ENCODE data around the gene GNAT2.

Gene GNAT2

GRCh38 chr1:109592916-109593315, 26.5 kb downstream of the GNAT2 start:
- peaks cover 6% of the 10 kb centered on the region for H3K4me1 Mint-ChIP-seq (ENCODE audit: low read depth)
- no peak overlapping the region for H3K27ac Mint-ChIP-seq
- no peaks in the 10 kb centered on the region for H3K9me3 Mint-ChIP-seq
- H3K36me3 Mint-ChIP-seq (ENCODE audit: low read depth): peaks cover 85% of the 10 kb centered on the region
- no peak overlapping the region for H3K4me3 Mint-ChIP-seq
- H3K27me3 Mint-ChIP-seq: no peaks in the 10 kb centered on the region
- intact Hi-C loops (cut with micrococcal nuclease): no loop called here

DNA sequence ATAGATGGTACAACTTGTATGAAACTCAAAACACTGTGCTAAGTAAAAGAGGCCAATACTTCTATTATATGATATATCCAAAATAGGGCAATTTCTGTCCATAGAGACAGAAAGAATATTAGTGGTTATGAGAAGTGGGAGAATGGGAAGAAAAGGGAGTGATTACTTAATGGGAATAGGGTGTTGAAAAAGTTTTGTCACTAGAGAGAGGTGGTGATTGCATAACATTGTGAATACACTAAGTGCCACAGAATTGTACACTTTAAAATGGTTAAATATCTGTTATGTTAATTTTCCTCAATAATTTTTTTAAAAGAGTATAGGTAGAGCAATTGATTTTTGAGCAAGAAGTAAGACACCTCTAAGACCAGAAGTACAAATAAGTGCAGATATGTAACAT, 29.7 kb downstream of the GNAT2 start:
- Mint-ChIP-seq H3K36me3 (ENCODE audit: low read depth) (peaks cover 95% of the 10 kb centered on the region), H3K27ac (no peak overlapping the region), H3K4me1 (ENCODE audit: low read depth) (peaks cover 6% of the 10 kb centered on the region), H3K27me3 (no peaks in the 10 kb centered on the region), H3K9me3 (no peaks in the 10 kb centered on the region), H3K4me3 (no peak overlapping the region)
- intact Hi-C loops (cut with micrococcal nuclease): loop anchor here (5.0 kb wide), 1 partner anchor 42 kb away; the partner anchor contains the start of gene GNAI3

DNA sequence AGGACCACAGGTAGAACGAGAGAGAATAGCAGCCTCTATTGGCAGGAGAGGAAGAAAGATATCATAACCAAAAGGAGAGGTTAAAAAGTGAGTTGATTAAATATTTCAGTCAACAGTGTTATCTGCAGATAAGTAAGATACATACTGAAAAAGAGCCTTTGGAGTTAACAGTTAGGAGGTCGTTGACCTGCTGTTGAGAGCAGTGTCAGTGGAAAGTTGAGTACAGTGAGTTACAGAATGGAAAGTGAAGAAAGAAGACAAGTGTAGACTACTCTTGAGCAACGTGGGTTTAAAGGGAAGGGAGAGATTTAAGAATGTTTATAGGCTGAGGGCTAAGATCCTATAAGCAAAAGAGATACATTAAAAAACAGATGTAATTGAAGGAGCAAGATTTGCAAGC, 30.2 kb downstream of the GNAT2 start:
- peaks cover 6% of the 10 kb centered on the region for H3K4me1 Mint-ChIP-seq (ENCODE audit: low read depth)

DNA sequence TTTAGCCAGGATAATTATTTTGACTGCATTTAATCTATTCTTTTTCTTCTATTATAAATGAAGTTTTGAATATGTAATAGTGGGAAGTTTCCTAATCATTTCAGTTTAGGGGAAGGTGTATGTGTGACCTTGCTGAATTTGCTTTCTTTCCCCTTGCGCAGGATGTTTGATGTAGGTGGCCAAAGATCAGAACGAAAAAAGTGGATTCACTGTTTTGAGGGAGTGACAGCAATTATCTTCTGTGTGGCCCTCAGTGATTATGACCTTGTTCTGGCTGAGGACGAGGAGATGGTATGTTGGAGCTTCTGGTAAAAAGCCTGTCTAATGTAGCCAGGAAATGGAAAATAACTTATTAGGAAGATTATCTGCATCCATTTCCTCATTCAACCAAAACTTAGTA, 33.4 kb downstream of the GNAT2 start:
- intact Hi-C loops (cut with micrococcal nuclease): loop anchor here (5.0 kb wide), 1 partner anchor 39 kb away; the partner anchor contains the start of gene GNAI3
- H3K27me3 Mint-ChIP-seq: no peaks in the 10 kb centered on the region
- H3K27ac Mint-ChIP-seq: no peak overlapping the region
- peaks cover 97% of the 10 kb centered on the region for H3K36me3 Mint-ChIP-seq (ENCODE audit: low read depth)
- no peaks in the 10 kb centered on the region for H3K9me3 Mint-ChIP-seq
- no peak overlapping the region for H3K4me3 Mint-ChIP-seq
- H3K4me1 Mint-ChIP-seq (ENCODE audit: low read depth): peaks cover 6% of the 10 kb centered on the region

More for the DNA sequence above, 30.2 kb downstream of the GNAT2 start:
- H3K4me3 Mint-ChIP-seq: no peak overlapping the region
- intact Hi-C loops (cut with micrococcal nuclease): loop anchor here (5.0 kb wide), 1 partner anchor 42 kb away; the partner anchor contains the start of gene GNAI3
- H3K27me3 Mint-ChIP-seq: no peaks in the 10 kb centered on the region
- peaks cover 95% of the 10 kb centered on the region for H3K36me3 Mint-ChIP-seq (ENCODE audit: low read depth)
- H3K9me3 Mint-ChIP-seq: no peaks in the 10 kb centered on the region
- H3K27ac Mint-ChIP-seq: no peak overlapping the region

GRCh38 chr1:109584766-109585165, 34.6 kb downstream of the GNAT2 start:
- Mint-ChIP-seq H3K4me1 (ENCODE audit: low read depth) (peaks cover 6% of the 10 kb centered on the region), H3K36me3 (ENCODE audit: low read depth) (peaks cover 95% of the 10 kb centered on the region), H3K4me3 (no peak overlapping the region), H3K9me3 (no peaks in the 10 kb centered on the region), H3K27me3 (no peaks in the 10 kb centered on the region), H3K27ac (no peak overlapping the region)
- intact Hi-C loops (cut with micrococcal nuclease): loop anchor here (5.0 kb wide), 1 partner anchor 37 kb away; the partner anchor contains the start of gene GNAI3

DNA sequence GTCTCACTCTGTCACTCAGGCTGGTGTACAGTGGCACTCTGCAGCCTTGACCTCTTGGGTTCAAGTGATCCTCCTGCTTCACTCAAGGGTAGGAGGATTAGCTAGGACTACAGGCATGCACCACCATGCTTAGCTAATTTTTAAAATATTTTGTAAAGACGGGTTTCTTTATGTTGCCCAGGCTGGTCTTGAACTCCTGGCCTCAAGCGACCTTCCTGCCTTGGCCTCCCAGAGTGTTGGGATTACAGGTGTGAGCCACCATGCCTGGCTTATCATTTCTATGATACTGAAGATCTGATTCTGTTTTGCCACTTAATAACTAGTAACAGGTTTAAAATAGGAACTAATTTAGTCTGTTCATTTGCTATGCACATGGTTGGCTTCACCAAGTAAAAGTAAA, 37.4 kb downstream of the GNAT2 start:
- Mint-ChIP-seq H3K4me1 (ENCODE audit: low read depth) (peaks cover 5% of the 10 kb centered on the region), H3K9me3 (no peaks in the 10 kb centered on the region), H3K36me3 (ENCODE audit: low read depth) (peaks cover 95% of the 10 kb centered on the region), H3K4me3 (no peak overlapping the region), H3K27ac (no peak overlapping the region), H3K27me3 (no peaks in the 10 kb centered on the region)
- intact Hi-C loops (cut with micrococcal nuclease): no loop called here

- H3K36me3 Mint-ChIP-seq (ENCODE audit: low read depth): peaks cover 98% of the 10 kb centered on the region
- H3K27me3 Mint-ChIP-seq: no peaks in the 10 kb centered on the region
These were observed 39.9 kb downstream of the GNAT2 start for GRCh38 chr1:109579491-109579890.

GRCh38 chr1:109578947-109579443, 40.4 kb downstream of the GNAT2 start:
- Mint-ChIP-seq H3K4me1 (ENCODE audit: low read depth) (peaks cover 27% of the 10 kb centered on the region), H3K27ac (peak overlapping the region; percentile 39), H3K27me3 (no peaks in the 10 kb centered on the region), H3K9me3 (no peaks in the 10 kb centered on the region), H3K4me3 (no peak overlapping the region), H3K36me3 (ENCODE audit: low read depth) (peaks cover 93% of the 10 kb centered on the region)
- intact Hi-C loops (cut with micrococcal nuclease): no loop called here

More at GRCh38 chr1:109579491-109579890, 39.9 kb downstream of the GNAT2 start:
- H3K9me3 Mint-ChIP-seq: no peaks in the 10 kb centered on the region
- H3K4me1 Mint-ChIP-seq (ENCODE audit: low read depth): peaks cover 27% of the 10 kb centered on the region
- H3K27ac Mint-ChIP-seq: no peak overlapping the region
- intact Hi-C loops (cut with micrococcal nuclease): no loop called here
- no peak overlapping the region for H3K4me3 Mint-ChIP-seq

DNA sequence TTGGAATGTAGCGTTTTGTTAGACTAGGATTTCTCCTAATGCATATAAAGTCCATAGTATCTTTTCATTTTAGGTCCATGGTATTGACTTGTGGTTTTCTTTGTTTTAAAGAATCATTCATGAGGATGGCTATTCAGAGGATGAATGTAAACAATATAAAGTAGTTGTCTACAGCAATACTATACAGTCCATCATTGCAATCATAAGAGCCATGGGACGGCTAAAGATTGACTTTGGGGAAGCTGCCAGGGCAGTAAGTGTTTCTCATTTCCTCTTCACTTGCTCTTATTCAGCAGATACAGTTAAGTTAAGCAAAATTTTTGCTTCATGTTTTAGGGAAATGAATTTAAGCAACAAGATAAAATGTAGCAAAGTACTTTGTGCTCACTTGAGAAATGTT, 45.6 kb downstream of the GNAT2 start:
- Mint-ChIP-seq H3K9me3 (no peaks in the 10 kb centered on the region), H3K27me3 (no peaks in the 10 kb centered on the region), H3K4me1 (ENCODE audit: low read depth) (peaks cover 39% of the 10 kb centered on the region), H3K36me3 (ENCODE audit: low read depth) (peaks cover 43% of the 10 kb centered on the region), H3K4me3 (no peak overlapping the region), H3K27ac (peak overlapping the region; percentile 72)
- intact Hi-C loops (cut with micrococcal nuclease): no loop called here

DNA sequence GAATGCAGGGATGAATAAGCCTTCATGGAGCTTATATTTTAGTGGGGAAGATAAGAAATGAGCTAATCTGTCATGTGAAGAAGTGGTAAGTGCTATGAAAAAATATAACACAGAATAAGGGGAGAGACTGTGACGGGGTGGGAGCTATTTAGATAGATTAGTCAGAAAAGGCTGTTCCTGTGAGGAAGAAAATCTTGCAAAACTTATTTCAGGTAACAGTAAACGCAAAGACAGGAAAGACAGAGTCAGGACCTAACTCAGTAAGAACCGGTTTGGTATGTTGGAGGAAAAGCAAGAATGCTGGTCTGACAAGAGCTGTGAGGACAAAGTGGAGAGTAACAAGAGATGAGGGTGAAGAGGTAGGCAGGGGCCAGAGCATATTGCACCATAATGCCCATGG, 49.0 kb downstream of the GNAT2 start:
- H3K27ac Mint-ChIP-seq: no peak overlapping the region
- no peaks in the 10 kb centered on the region for H3K9me3 Mint-ChIP-seq
- H3K4me1 Mint-ChIP-seq (ENCODE audit: low read depth): peaks cover 33% of the 10 kb centered on the region
- H3K36me3 Mint-ChIP-seq (ENCODE audit: low read depth): peaks cover 11% of the 10 kb centered on the region
- H3K27me3 Mint-ChIP-seq: no peaks in the 10 kb centered on the region
- intact Hi-C loops (cut with micrococcal nuclease): no loop called here
- no peak overlapping the region for H3K4me3 Mint-ChIP-seq

DNA sequence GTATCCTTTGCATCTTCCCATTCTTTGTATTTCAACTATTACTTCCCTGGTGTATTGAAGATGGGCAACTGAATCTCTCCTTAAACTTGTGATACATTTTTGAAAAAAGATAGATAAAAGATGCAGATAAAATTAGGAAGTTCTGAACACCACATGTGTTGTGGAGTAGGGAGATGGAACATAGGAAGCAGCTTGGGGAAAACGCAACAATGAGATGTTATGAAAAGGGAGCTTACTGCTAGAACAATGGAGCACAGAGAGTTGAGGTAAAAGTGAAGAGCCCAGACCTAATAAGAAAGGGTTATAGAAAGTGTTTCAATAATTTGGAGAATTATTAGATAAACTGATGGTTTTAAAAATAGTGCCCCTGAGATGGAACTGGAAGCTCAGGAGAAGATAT, 50.1 kb downstream of the GNAT2 start:
- H3K4me1 Mint-ChIP-seq (ENCODE audit: low read depth): peaks cover 32% of the 10 kb centered on the region
- peaks cover 7% of the 10 kb centered on the region for H3K36me3 Mint-ChIP-seq (ENCODE audit: low read depth)
- no peaks in the 10 kb centered on the region for H3K9me3 Mint-ChIP-seq
- H3K4me3 Mint-ChIP-seq: no peak overlapping the region
- no peaks in the 10 kb centered on the region for H3K27me3 Mint-ChIP-seq
- intact Hi-C loops (cut with micrococcal nuclease): no loop called here
- no peak overlapping the region for H3K27ac Mint-ChIP-seq

DNA sequence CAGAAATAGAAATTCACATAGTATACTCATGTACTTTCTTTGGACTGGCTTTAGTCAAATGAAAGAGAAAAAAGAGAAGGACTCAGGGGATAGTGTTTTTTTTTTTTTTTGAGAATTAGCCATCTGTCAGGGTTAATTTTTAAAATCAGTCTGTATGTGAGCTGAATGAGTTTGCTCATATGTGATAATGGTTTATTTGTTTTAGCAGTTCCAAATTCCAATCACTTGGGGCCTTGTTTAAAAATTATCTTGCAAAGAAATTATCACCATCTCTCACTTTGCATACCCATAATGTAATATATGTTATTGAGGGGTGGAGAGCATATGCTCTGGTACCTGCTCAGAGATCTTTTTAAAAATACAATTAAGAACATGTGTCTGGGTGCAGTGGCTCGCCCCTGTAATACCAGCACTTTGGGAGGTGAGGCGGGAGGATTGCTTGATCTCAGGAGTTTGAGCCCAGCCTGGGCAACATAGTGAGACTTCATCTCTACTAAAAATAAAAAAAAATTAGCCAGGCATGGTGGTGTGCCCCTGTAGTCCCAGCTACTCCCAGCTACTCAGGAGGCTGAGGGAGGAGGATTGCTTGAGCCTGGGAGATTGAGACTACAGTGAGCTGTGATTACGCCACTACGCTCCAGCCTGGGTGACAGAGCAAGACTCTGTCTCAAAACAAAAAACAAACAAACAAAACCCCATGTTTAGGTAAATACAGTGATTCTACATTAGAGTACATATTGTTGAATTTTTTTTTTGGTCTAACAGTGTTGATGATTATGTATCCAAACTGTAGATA, 51.3 kb downstream of the GNAT2 start:
- intact Hi-C loops (cut with micrococcal nuclease): no loop called here

DNA sequence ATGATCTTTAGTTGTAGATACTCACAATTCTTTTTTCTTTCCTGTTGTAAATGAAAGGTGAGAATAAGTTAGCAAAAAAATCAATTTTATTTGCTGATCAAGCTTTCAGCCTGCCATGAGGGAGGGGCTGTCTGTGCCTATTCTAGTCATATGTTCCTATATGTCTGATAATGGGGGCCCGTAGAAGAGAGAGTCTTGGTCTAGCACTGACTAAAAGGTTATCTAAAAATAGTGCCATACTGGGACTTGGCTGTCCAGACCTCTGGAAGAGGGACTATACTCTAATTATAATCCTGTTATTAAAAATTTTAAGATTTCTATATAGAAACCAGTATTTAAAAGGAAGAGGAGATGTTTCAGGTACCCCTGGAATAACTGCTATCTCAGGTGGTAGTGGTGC, 52.4 kb downstream of the GNAT2 start:
- Mint-ChIP-seq H3K27me3 (no peaks in the 10 kb centered on the region), H3K4me3 (no peak overlapping the region), H3K9me3 (no peaks in the 10 kb centered on the region), H3K27ac (no peak overlapping the region), H3K4me1 (ENCODE audit: low read depth) (peaks cover 37% of the 10 kb centered on the region), H3K36me3 (ENCODE audit: low read depth) (peaks cover 7% of the 10 kb centered on the region)
- intact Hi-C loops (cut with micrococcal nuclease): no loop called here

More for the DNA sequence above, 51.3 kb downstream of the GNAT2 start:
- peaks cover 7% of the 10 kb centered on the region for H3K36me3 Mint-ChIP-seq (ENCODE audit: low read depth)
- H3K4me1 Mint-ChIP-seq (ENCODE audit: low read depth): peaks cover 39% of the 10 kb centered on the region
- H3K27ac Mint-ChIP-seq: no peak overlapping the region
- H3K27me3 Mint-ChIP-seq: no peaks in the 10 kb centered on the region
- peak overlapping the region; percentile 33 for H3K4me3 Mint-ChIP-seq
- H3K9me3 Mint-ChIP-seq: no peaks in the 10 kb centered on the region

DNA sequence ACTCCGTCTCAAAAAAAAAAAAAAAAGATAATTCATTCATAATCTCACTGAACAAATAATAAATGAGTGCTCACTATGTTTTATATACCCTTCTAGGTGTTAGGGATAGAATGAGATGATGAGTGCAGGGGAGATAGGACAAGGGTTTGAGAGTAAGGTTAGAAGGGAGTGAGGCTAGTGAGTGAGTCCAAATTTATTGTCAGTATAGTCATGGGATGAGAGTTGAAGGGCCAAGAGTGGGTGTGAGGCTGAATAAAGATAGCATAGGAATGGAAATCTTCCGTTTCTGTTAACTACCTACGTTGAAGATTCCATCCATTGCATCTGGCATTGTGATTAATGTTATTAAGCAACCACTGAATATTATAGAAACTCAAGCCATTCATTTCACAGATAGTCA, 54.2 kb downstream of the GNAT2 start:
- intact Hi-C loops (cut with micrococcal nuclease): no loop called here
- Mint-ChIP-seq H3K36me3 (ENCODE audit: low read depth) (peaks cover 7% of the 10 kb centered on the region), H3K9me3 (no peaks in the 10 kb centered on the region), H3K27me3 (no peaks in the 10 kb centered on the region), H3K4me3 (no peak overlapping the region), H3K27ac (no peak overlapping the region), H3K4me1 (ENCODE audit: low read depth) (peaks cover 52% of the 10 kb centered on the region)

Data from dendritic cell treated with granulocyte-macrophage colony-stimulating factor and Interleukin-4, amounts not matched to agents 40 ng/mL and 50 ng/mL, for 4 days (primary cell).